ENCODE data around the gene GNGT2. TPM values are rescaled to one million over a fixed set of nuclear protein-coding genes. Genes with fewer than 3 reads are reported as not detected.
A peak's percentile ranks its signal among the peaks of the same experiment; 100 is the strongest.

GNGT2 gene
- total RNA-seq, 1 experiment from 2014 or later, result not detected

- CTCF ChIA-PET, result interaction anchor here (0.6 to 2.2 kb wide), 5 partner anchors 11 to 635 kb away, joined by 3 to 7 read pairs (median 4); no protein-coding TSS in a partner anchor
- Mint-ChIP-seq H3K36me3 (ENCODE audit: insufficient read depth, unreplicated experiment) (no peaks in the 10 kb centered on the region), H3K27me3 (ENCODE audit: insufficient read depth, unreplicated experiment) (peaks cover 34% of the 10 kb centered on the region), H3K4me1 (ENCODE audit: insufficient read depth, unreplicated experiment) (no peaks in the 10 kb centered on the region), H3K4me3 (ENCODE audit: unreplicated experiment) (no peak overlapping the region), H3K9me3 (ENCODE audit: unreplicated experiment) (no peaks in the 10 kb centered on the region), H3K27ac (ENCODE audit: low read depth, unreplicated experiment) (no peak overlapping the region)
- no peak for DNase-seq (ENCODE audit: unreplicated experiment)
- TF ChIP-seq CTCF (IDR thresholded peaks at IDR 0.05; ENCODE audit: unreplicated experiment), result no peak
- POLR2A ChIA-PET, result interaction anchor here (0.6 to 0.7 kb wide), 2 partner anchors 39 to 1341 kb away, joined by 3 to 4 read pairs; no protein-coding TSS in a partner anchor
- intact Hi-C loops (cut with micrococcal nuclease), result loop anchor here (2.0 kb wide), 1 partner anchor 65 kb away; no protein-coding TSS in a partner anchor
- BruUV-seq (replicated peaks), result no TSS peak
Observed at GRCh38 chr17:49225554-49226236, 15.3 kb upstream of the GNGT2 start.

- H3K27ac Mint-ChIP-seq (ENCODE audit: low read depth, unreplicated experiment), result no peak overlapping the region
- TF ChIP-seq CTCF (IDR thresholded peaks at IDR 0.05; ENCODE audit: unreplicated experiment), result no peak
- intact Hi-C loops (cut with micrococcal nuclease), result no loop called here
- CTCF ChIA-PET, result interaction anchor here (0.6 to 2.2 kb wide), 3 partner anchors 34 to 634 kb away, joined by 3 to 6 read pairs (median 4); no protein-coding TSS in a partner anchor
- DNase-seq (ENCODE audit: unreplicated experiment), result no peak
- no peak overlapping the region for H3K4me3 Mint-ChIP-seq (ENCODE audit: unreplicated experiment)
- no peaks in the 10 kb centered on the region for H3K36me3 Mint-ChIP-seq (ENCODE audit: insufficient read depth, unreplicated experiment)
- H3K9me3 Mint-ChIP-seq (ENCODE audit: unreplicated experiment), result no peaks in the 10 kb centered on the region
- H3K4me1 Mint-ChIP-seq (ENCODE audit: insufficient read depth, unreplicated experiment), result no peaks in the 10 kb centered on the region
- BruUV-seq (replicated peaks), result no TSS peak
- POLR2A ChIA-PET, result interaction anchor here (0.6 to 0.7 kb wide), 2 partner anchors 39 to 197 kb away, joined by 3 read pairs; no protein-coding TSS in a partner anchor
- H3K27me3 Mint-ChIP-seq (ENCODE audit: insufficient read depth, unreplicated experiment), result peaks cover 34% of the 10 kb centered on the region
Observed at GRCh38 chr17:49224997-49225337, 14.6 kb upstream of the GNGT2 start.

- CTCF ChIA-PET, result no interaction called here
- Mint-ChIP-seq H3K36me3 (ENCODE audit: insufficient read depth, unreplicated experiment) (no peaks in the 10 kb centered on the region), H3K9me3 (ENCODE audit: unreplicated experiment) (no peaks in the 10 kb centered on the region), H3K27ac (ENCODE audit: low read depth, unreplicated experiment) (no peak overlapping the region), H3K4me1 (ENCODE audit: insufficient read depth, unreplicated experiment) (no peaks in the 10 kb centered on the region), H3K27me3 (ENCODE audit: insufficient read depth, unreplicated experiment) (peaks cover 29% of the 10 kb centered on the region), H3K4me3 (ENCODE audit: unreplicated experiment) (no peak overlapping the region)
- TF ChIP-seq CTCF (IDR thresholded peaks at IDR 0.05; ENCODE audit: unreplicated experiment), result no peak
- no peak for DNase-seq (ENCODE audit: unreplicated experiment)
- BruUV-seq (replicated peaks), result no TSS peak
- POLR2A ChIA-PET, result interaction anchor here (0.6 kb wide), 1 partner anchor 197 kb away, joined by 3 read pairs; no protein-coding TSS in a partner anchor
- intact Hi-C loops (cut with micrococcal nuclease), result no loop called here
Observed at GRCh38 chr17:49224198-49224996, 14.0 kb upstream of the GNGT2 start.

- H3K36me3 Mint-ChIP-seq (ENCODE audit: insufficient read depth, unreplicated experiment), result no peaks in the 10 kb centered on the region
- H3K9me3 Mint-ChIP-seq (ENCODE audit: unreplicated experiment), result no peaks in the 10 kb centered on the region
- H3K4me1 Mint-ChIP-seq (ENCODE audit: insufficient read depth, unreplicated experiment), result no peaks in the 10 kb centered on the region
- TF ChIP-seq CTCF (IDR thresholded peaks at IDR 0.05; ENCODE audit: unreplicated experiment), result peak; percentile 88
- DNase-seq (ENCODE audit: unreplicated experiment), result peak; percentile 38
- peaks cover 21% of the 10 kb centered on the region for H3K27me3 Mint-ChIP-seq (ENCODE audit: insufficient read depth, unreplicated experiment)
- H3K27ac Mint-ChIP-seq (ENCODE audit: low read depth, unreplicated experiment), result no peak overlapping the region
- BruUV-seq (replicated peaks), result no TSS peak
- intact Hi-C loops (cut with micrococcal nuclease), result no loop called here
- ChIA-PET POLR2A (no interaction called here), CTCF (no interaction called here)
- H3K4me3 Mint-ChIP-seq (ENCODE audit: unreplicated experiment), result no peak overlapping the region
Observed at GRCh38 chr17:49223517-49224197, 13.3 kb upstream of the GNGT2 start.
